ENCODE results near the gene KCNJ6.

The KCNJ6 gene

DNA sequence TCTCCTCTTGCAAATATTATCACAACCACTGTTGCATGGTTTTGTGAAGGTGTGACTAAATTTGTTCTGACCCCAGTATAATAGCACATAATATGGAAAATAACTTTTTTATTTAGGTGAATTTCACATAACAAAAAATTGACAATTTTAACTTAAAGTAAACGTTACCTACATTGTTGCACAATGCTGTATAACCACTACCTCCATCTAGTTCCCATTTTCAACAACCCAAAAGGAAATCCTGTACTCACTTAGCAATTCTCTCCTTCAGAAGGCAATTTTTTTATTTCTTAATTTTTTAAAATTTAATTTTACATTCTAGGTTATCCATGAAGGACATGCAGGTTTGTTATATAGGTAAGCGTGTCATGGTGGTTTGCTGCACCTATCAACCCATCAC lies 95.2 kb downstream of the KCNJ6 start:
- DNase-seq (ENCODE audit: low read depth), result no peak

DNA sequence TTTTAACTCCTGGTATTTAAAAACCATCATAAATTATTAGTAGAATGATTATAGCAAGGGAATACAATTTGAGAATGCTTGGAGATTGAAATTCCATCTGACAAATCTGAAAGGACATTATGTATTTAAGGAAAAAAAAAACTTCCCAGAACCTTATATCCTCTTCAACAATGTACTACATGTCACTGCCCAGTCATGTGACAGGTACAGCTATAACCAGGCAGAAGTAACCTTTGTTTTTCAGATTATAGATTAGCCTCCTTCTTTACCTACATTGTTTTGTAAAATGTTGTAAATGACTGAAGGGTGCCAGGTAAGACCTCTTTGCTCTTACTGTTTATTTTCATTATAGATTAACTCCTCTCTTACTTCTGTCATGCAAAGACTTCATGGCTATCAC lies 96.9 kb downstream of the KCNJ6 start:
- no peak for DNase-seq (ENCODE audit: low read depth)

- no peak for DNase-seq (ENCODE audit: low read depth)
These were observed 99.0 kb downstream of the KCNJ6 start for GRCh38 chr21:37817242-37817641.

DNA sequence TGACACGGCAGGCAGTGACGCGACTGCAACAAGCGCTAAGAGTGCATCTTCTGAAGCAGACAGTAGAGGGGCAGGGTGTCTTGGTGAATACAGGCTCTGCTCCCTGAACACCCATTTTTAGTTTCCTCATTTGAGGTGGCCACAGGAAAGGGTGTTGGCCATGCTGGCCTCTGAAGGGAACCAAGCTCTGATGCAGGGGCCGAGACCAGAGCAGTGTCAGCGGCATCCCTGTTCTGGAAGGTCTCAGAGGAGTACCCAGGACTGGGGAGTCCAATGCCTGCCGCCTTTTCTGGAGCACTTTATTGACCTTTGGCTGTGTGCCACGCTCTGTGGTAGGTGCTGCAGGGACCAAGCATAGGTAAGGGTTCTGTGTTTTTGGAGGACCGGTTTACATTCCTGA lies 100.4 kb downstream of the KCNJ6 start:
- no peak for DNase-seq (ENCODE audit: low read depth)

- DNase-seq (ENCODE audit: low read depth), result no peak
These were observed 104.5 kb downstream of the KCNJ6 start for GRCh38 chr21:37811711-37812110.

GRCh38 chr21:37808261-37808660 lies 108.0 kb downstream of the KCNJ6 start:
- no peak for DNase-seq (ENCODE audit: low read depth)

GRCh38 chr21:37805266-37805665 lies 111.0 kb downstream of the KCNJ6 start:
- DNase-seq (ENCODE audit: low read depth), result no peak

- DNase-seq (ENCODE audit: low read depth), result no peak
These were observed 112.3 kb downstream of the KCNJ6 start for GRCh38 chr21:37804001-37804400.

- DNase-seq (ENCODE audit: low read depth), result no peak
These were observed 113.1 kb downstream of the KCNJ6 start for GRCh38 chr21:37803101-37803651.

DNA sequence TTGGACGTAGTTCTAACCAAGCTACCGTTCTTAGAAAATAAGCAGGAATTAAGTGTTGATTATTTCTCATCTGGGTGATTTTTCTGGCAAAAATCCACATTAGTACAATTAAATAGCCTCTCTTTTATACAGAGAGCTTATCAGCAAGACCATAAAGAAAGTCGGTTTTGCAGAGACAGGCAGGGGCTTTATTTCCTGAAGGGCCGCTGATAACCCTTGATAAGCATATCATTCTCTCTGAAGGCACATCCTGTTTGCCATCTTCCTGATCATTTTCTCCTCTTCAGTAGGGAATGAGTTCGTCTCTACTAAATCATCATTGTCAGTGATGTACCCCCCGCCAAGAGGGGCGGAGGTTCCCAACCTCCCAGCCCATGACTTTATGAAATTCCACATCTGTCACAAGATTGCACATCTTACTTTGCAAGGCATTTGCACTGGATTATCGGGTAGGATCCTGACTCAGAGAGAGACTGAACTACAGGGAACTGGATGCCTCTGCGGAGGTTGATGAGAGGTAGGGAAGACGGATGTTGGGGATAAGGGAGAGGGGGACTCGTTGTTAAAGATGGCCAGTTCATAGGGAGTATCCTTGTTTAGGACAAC lies 115.7 kb downstream of the KCNJ6 start:
- DNase-seq (ENCODE audit: low read depth), result no peak

GRCh38 chr21:37800057-37800455 lies 116.2 kb downstream of the KCNJ6 start:
- no peak for DNase-seq (ENCODE audit: low read depth)

DNA sequence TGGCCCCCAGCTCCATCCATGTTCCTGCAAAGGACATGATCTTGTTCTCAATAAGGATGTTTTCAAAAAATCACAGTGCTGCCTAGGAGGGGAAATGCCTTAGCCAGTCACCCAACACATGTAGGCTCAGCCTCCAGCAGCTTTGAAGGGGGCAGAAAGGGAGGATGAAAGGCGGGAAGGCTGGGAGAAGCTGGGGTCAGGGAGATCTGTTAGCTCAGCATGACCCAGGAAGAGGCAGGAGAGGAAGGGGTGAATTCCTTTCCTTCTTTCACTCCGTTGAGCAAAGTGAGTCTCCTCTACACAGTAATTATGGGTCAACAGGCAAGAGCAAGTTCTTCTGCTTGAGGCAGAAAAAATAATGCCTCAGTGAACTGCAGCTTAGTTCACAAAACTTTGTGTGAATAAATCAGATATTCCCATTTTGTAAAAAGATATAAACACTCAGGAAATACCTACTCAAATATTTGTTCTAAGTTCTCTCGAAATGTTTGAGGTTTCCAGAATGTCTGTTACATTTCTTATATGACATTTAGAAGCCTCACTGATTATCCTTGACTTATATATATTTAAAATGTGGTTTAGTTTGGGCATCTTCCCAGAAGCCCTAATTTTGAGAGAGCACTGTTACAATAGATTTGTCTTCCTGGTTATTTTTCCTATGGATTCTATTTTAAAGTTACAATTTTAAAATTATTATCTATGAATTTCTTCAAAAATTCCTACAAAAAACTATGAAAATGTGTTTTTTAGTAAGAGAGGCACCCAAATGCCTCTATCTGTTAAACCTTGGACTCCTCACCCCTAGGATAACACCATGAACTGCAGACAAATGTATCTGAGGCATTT lies 116.8 kb downstream of the KCNJ6 start:
- no peak for DNase-seq (ENCODE audit: low read depth)

DNA sequence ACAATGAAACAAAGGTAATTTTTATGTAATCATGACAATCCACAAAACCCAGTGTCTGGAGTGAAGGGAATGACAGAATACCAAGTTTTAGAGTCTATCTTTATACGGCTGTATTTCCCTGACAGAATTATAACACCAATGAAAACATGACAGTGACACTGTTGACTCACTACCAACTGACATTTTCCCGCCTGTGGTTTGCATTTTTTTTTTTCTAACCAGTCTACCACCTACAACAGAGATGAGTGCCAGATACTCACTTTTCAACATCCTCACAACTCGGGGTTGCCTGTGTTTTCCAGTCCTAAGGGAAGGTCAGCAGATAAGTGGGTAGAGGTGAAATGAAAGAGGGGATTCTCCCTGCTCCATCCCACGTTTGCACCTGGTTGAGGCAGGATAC lies 118.9 kb downstream of the KCNJ6 start:
- DNase-seq (ENCODE audit: low read depth), result no peak

GRCh38 chr21:37796011-37796410 lies 120.2 kb downstream of the KCNJ6 start:
- no peak for DNase-seq (ENCODE audit: low read depth)

DNA sequence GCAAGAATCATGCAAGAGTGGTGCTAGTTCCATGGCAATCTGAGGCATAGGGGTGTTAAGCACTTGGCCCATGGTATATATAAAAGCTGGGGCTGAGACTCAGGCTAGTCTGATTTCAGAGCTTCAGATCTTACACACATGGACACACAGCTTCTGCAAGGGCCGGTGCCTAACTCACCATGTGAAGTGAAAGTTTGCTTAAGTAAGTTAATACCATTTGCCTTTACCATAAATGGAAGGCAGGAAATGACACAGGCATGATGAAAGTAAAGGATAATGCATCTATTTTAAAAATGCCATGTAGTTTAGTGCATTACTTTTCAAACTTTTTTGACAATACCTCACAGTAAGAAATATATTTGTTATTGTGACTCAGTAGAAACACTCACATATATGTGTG lies 122.6 kb downstream of the KCNJ6 start:
- DNase-seq (ENCODE audit: low read depth), result no peak

- DNase-seq (ENCODE audit: low read depth), result no peak
These were observed 124.2 kb downstream of the KCNJ6 start for GRCh38 chr21:37792046-37792445.

GRCh38 chr21:37790905-37791304 lies 125.4 kb downstream of the KCNJ6 start:
- no peak for DNase-seq (ENCODE audit: low read depth)

GRCh38 chr21:37788503-37788902 lies 127.8 kb downstream of the KCNJ6 start:
- DNase-seq (ENCODE audit: low read depth), result no peak

GRCh38 chr21:37787456-37787855 lies 128.8 kb downstream of the KCNJ6 start:
- DNase-seq (ENCODE audit: low read depth), result peak; percentile 96

GRCh38 chr21:37784591-37785318 lies 131.5 kb downstream of the KCNJ6 start:
- no peak for DNase-seq (ENCODE audit: low read depth)

- no peak for DNase-seq (ENCODE audit: low read depth)
These were observed 133.2 kb downstream of the KCNJ6 start for GRCh38 chr21:37783016-37783415.

All from HS-27A (cell line).